OCI-LY1 (cell line): ENCODE results near the gene SELE.

Experiments
- H2AFZ ChIP-seq: fragments of 200-600 bp; sonication (generic), shearing (Covaris generic); 2 replicates; pipeline ENCODE4 v1.6.0; 2014; ENCODE audit warnings: antibody characterized with exemption, mild to moderate bottlenecking, low read length
- H3F3A ChIP-seq: fragments of 200-600 bp; sonication (generic), shearing (Covaris generic); 2 replicates; pipeline ENCODE4 v1.6.0; 2014; ENCODE audit warnings: mild to moderate bottlenecking, antibody characterized with exemption, low read length, moderate library complexity; ENCODE audit not compliant: insufficient read depth
- H3K27ac ChIP-seq: fragments of 200-600 bp; sonication (generic); 2 replicates; pipeline ENCODE4 v1.5.1; 2014; ENCODE audit warnings: low read length, mixed run types, mild to moderate bottlenecking, low read depth; ENCODE audit not compliant: poor library complexity, severe bottlenecking
- H3K27me3 ChIP-seq: fragments of 200-600 bp; sonication (generic); 2 replicates; pipeline ENCODE4 v1.6.0; 2014; ENCODE audit warnings: antibody characterized with exemption, mild to moderate bottlenecking, low read length, moderate library complexity; ENCODE audit not compliant: insufficient read depth
- H3K36me3 ChIP-seq: fragments of 200-600 bp; sonication (generic); 2 replicates; pipeline ENCODE4 v1.6.1; 2014; ENCODE audit warnings: mild to moderate bottlenecking, antibody characterized with exemption, low read length, moderate library complexity, mixed read lengths; ENCODE audit not compliant: insufficient read depth
- H3K4me1 ChIP-seq: fragments of 200-600 bp; sonication (generic); 2 replicates; pipeline ENCODE4 v1.5.1; 2014; ENCODE audit warnings: mild to moderate bottlenecking, low read length, moderate library complexity; ENCODE audit not compliant: insufficient read depth, severe bottlenecking
- H3K4me2 ChIP-seq: fragments of 200-600 bp; sonication (generic), shearing (Covaris generic); 2 replicates; pipeline ENCODE4 v1.6.1; 2014; ENCODE audit warnings: low read length
- H3K4me3 ChIP-seq: fragments of 200-600 bp; sonication (generic); 2 replicates; pipeline ENCODE4 v1.5.1; 2014; ENCODE audit warnings: low read length, low read depth, mild to moderate bottlenecking, mixed read lengths; ENCODE audit not compliant: poor library complexity, severe bottlenecking
- H3K79me2 ChIP-seq: fragments of 200-600 bp; shearing (Covaris generic); 2 replicates; pipeline ENCODE4 v1.6.1; 2016; ENCODE audit warnings: mixed run types, low read length, mixed read lengths; ENCODE audit not compliant: insufficient read depth
- H3K9ac ChIP-seq: fragments of 200-600 bp; sonication (generic), shearing (Covaris generic); 2 replicates; pipeline ENCODE4 v1.6.1; 2014; ENCODE audit warnings: mild to moderate bottlenecking, low read length, mixed read lengths
- H3K9me2 ChIP-seq: fragments of 200-600 bp; sonication (generic), shearing (Covaris generic); 2 replicates; pipeline ENCODE4 v1.6.1; 2014; ENCODE audit warnings: low read depth, mild to moderate bottlenecking, low read length, mixed read lengths
- H3K9me3 ChIP-seq: fragments of 200-600 bp; shearing (Covaris generic); 2 replicates; pipeline ENCODE4 v1.6.1; 2014; ENCODE audit warnings: low read length, mixed read lengths
- H4K20me1 ChIP-seq: fragments of 200-600 bp; sonication (generic), shearing (Covaris generic); 2 replicates; pipeline ENCODE4 v1.6.0; 2016; ENCODE audit warnings: mild to moderate bottlenecking, low read length; ENCODE audit not compliant: insufficient read depth
- CTCF ChIP-seq: fragments of 200-600 bp; sonication (generic), shearing (Covaris generic); IDR thresholded peaks from 2 replicates; pipeline ENCODE4 v1.5.1; 2017; ENCODE audit warnings: mild to moderate bottlenecking, antibody characterized with exemption, low read length, moderate library complexity, mixed read lengths
- EZH2 ChIP-seq: fragments of 200-600 bp; sonication (generic), shearing (Covaris generic); IDR thresholded peaks from 2 replicates; pipeline ENCODE4 v1.8.0; 2017; ENCODE audit warnings: borderline replicate concordance, mixed run types, mild to moderate bottlenecking, antibody characterized with exemption, low read length, moderate library complexity, mixed read lengths

Gene SELE

GRCh38 chr1:169765580-169766331 is 31.9 kb upstream of the SELE start:
- Histone ChIP-seq H3K9me3 (no peaks in the 10 kb centered on the region), H3K4me2 (no peak overlapping the region), H2AFZ (no peak overlapping the region), H3K4me3 (no peak overlapping the region), H3K4me1 (no peaks in the 10 kb centered on the region), H3K9me2 (no peaks in the 10 kb centered on the region), H3K27me3 (no peaks in the 10 kb centered on the region), H3F3A (no peaks in the 10 kb centered on the region), H3K36me3 (no peaks in the 10 kb centered on the region), H4K20me1 (no peaks in the 10 kb centered on the region), H3K79me2 (no peaks in the 10 kb centered on the region), H3K9ac (no peak overlapping the region), H3K27ac (no peak overlapping the region)
- TF ChIP-seq EZH2 (no peak), CTCF (no peak)

- Histone ChIP-seq H3K27ac (no peak overlapping the region), H3K79me2 (no peaks in the 10 kb centered on the region), H3K4me3 (no peak overlapping the region), H3K9me3 (no peaks in the 10 kb centered on the region), H3K27me3 (no peaks in the 10 kb centered on the region), H3K9me2 (no peaks in the 10 kb centered on the region), H3K9ac (no peak overlapping the region), H3F3A (no peaks in the 10 kb centered on the region), H3K4me1 (no peaks in the 10 kb centered on the region), H2AFZ (no peak overlapping the region), H3K36me3 (no peaks in the 10 kb centered on the region), H4K20me1 (no peaks in the 10 kb centered on the region), H3K4me2 (no peak overlapping the region)
- TF ChIP-seq EZH2 (no peak), CTCF (no peak)
Observed at GRCh38 chr1:169764919-169765318, 31.0 kb upstream of the SELE start.

- H3F3A ChIP-seq = no peaks in the 10 kb centered on the region
- H3K4me1 ChIP-seq = no peaks in the 10 kb centered on the region
- no peaks in the 10 kb centered on the region for H4K20me1 ChIP-seq
- H3K79me2 ChIP-seq = no peaks in the 10 kb centered on the region
- no peaks in the 10 kb centered on the region for H3K36me3 ChIP-seq
- H3K9me3 ChIP-seq = no peaks in the 10 kb centered on the region
- TF ChIP-seq EZH2 = no peak
- H3K4me2 ChIP-seq = no peak overlapping the region
- no peaks in the 10 kb centered on the region for H3K9me2 ChIP-seq
- H3K9ac ChIP-seq = no peak overlapping the region
- no peak overlapping the region for H3K27ac ChIP-seq
- no peaks in the 10 kb centered on the region for H3K27me3 ChIP-seq
- H2AFZ ChIP-seq = no peak overlapping the region
- no peak overlapping the region for H3K4me3 ChIP-seq
Observed at GRCh38 chr1:169762699-169763098, 28.8 kb upstream of the SELE start.

- no peaks in the 10 kb centered on the region for H3K9me2 ChIP-seq
- H4K20me1 ChIP-seq = no peaks in the 10 kb centered on the region
- no peak overlapping the region for H3K9ac ChIP-seq
- no peak overlapping the region for H2AFZ ChIP-seq
- no peaks in the 10 kb centered on the region for H3K79me2 ChIP-seq
- no peaks in the 10 kb centered on the region for H3F3A ChIP-seq
- H3K36me3 ChIP-seq = no peaks in the 10 kb centered on the region
- TF ChIP-seq EZH2 (no peak), CTCF (no peak)
- H3K4me2 ChIP-seq = no peak overlapping the region
- no peaks in the 10 kb centered on the region for H3K27me3 ChIP-seq
- H3K4me1 ChIP-seq = no peaks in the 10 kb centered on the region
- H3K27ac ChIP-seq = no peak overlapping the region
- no peak overlapping the region for H3K4me3 ChIP-seq
- no peaks in the 10 kb centered on the region for H3K9me3 ChIP-seq
Observed at GRCh38 chr1:169759038-169759437, 25.2 kb upstream of the SELE start.
